GM13976 (cell line): Measurements from ENCODE around the gene FKBP4.

Source experiments
- DNase-seq: peaks from one replicate; pipeline ENCODE4 v3.0.0; 2012; ENCODE audit warnings: low spot score
- in situ Hi-C: fragments of 300-500 bp; cut with MboI; formaldehyde crosslinking; loops from one replicate; pipeline ENCODE4 v1.12.0; 2022; ENCODE audit warnings: low sequenced_read_pairs, mixed read lengths, inconsistent platforms; ENCODE audit not compliant: unreplicated experiment
- TF ChIP-seq, protein P1 (sequence below): IDR thresholded peaks from 2 replicates; pipeline ENCODE4 v1.5.1; 2012; ENCODE audit warnings: borderline replicate concordance, mild to moderate bottlenecking; ENCODE audit not compliant: insufficient read depth; ENCODE audit errors: extremely low read depth, missing control alignments, control extremely low read depth

FKBP4 gene

DNA sequence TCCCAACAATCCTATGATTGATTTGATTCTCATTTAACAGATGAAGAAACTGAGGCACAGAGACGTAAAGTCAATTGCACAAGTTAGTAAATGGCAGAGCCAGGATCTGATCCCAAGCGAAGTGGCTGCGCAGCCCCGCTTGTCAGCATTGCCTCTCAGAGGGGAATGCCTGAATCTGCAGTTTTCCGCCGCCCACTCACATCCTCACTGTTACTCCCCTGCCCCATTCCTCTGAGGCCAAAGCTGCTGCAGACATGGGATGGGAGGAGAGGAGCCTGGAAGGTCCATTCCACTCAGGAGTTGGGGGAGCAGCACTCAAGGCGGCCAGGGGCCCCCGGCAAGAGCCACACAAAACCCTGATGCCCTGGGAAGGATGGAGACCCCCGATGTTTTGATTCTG, 39.0 kb downstream of the FKBP4 start:
- in situ Hi-C loops = no loop called here
- TF ChIP-seq, protein P1, sequence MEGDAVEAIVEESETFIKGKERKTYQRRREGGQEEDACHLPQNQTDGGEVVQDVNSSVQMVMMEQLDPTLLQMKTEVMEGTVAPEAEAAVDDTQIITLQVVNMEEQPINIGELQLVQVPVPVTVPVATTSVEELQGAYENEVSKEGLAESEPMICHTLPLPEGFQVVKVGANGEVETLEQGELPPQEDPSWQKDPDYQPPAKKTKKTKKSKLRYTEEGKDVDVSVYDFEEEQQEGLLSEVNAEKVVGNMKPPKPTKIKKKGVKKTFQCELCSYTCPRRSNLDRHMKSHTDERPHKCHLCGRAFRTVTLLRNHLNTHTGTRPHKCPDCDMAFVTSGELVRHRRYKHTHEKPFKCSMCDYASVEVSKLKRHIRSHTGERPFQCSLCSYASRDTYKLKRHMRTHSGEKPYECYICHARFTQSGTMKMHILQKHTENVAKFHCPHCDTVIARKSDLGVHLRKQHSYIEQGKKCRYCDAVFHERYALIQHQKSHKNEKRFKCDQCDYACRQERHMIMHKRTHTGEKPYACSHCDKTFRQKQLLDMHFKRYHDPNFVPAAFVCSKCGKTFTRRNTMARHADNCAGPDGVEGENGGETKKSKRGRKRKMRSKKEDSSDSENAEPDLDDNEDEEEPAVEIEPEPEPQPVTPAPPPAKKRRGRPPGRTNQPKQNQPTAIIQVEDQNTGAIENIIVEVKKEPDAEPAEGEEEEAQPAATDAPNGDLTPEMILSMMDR = no peak
- no peak for DNase-seq

DNA sequence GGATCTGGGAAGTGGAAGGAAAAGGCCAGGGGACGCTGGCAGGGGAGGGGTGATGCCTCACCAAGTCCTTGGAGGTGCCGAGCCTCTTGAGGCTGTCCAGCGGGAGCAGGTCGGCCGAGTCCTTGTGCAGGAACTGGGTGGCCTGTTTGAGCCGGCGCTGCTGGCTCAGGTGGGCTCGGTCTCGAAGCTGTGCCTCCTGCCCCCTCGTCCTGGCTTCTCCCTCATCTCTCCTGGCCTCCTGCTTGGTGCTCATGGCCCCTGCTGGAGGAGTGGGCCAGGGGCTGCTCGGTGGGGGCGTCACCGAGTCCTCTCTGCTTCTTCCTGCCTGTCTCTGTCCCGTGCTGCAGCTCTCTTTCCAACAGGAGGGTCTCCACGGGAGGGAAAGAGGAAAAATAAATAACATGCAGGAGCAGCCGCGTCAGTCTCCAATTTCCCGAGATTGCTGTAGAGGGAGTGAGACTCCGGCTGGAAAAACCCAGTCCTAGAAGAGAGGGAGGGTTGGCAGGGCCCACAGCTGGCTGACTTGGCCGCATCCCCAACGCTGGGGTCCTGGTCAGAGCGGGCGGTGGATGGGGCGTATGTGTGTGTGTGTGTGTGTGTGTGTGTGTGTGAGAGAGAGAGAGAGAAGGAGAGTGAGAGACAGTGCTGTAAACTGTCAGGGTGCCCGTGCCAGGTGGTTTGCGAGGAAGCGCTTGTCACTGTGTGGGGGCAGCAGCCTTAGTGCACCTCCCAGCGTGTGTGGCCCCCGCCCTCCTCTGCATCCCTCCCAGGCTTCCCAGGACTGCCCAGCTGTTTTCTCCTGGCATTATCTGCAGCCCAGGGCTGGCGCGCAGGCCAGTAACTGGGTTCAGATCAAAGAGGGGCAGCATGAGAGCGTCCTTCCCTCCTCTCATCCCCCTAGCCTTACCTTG, 40.1 kb downstream of the FKBP4 start, which contains the start of gene NRIP2:
TSS of gene NRIP2 (minus strand) at position 455 of the 911 bp plus-strand sequence. CDS start at position 403, 52 bp downstream.
- DNase-seq = no peak
- TF ChIP-seq, protein P1 = no peak
- in situ Hi-C loops = no loop called here

DNA sequence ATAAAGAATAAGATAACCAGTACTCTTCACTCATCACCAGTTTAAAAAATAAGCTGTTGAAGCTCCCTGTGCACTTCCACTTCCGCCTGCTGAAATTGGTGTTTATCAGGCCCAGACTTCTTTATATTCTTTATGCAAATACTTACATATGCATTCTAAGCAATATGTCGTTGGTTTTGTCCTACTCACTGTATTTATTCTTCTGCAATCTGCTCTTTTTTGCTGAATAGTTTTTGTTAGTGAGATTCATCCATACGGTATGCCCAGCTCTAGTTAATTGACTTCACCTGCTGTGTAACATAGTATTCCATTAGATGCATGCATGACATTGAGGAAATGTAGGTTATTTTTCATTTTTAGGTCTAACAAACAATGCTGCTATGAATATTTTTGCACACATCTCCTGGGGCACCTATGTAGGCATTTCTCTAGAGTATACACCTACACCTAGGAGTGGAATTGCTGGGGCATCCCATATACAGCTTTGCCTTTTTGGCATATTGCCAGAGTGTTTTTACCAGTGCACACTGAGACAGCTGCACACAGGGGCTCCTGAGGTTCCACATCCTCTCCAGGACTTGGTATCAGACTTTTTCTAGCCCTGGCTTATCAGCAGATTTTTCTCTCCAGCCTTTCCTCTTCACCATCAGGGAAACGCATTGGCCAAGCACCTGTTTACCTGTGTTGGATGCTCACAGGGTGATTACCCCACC, 41.1 kb downstream of the FKBP4 start:
- TF ChIP-seq, protein P1 = no peak
- DNase-seq = no peak
- in situ Hi-C loops = no loop called here

DNA sequence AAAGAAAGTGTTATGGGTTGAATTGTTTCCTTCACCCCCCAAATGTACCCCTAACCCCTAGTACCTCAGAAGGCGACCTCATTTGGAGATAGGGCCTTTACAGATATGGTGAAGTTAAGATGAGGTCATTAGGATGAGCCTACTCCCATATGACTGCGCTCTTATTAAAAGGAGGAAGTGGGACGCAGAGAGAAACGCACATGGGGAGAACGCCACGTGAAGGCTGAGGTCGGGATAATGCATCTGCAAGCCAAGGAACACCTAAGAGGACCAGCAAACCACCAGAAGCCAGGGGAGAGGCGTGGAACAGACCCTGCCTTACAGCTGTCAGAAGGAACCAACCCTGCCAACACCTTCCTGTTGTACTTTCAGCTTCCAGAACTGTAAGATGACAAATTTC, 41.8 kb downstream of the FKBP4 start:
- TF ChIP-seq, protein P1 = no peak
- DNase-seq = no peak
- in situ Hi-C loops = no loop called here

DNA sequence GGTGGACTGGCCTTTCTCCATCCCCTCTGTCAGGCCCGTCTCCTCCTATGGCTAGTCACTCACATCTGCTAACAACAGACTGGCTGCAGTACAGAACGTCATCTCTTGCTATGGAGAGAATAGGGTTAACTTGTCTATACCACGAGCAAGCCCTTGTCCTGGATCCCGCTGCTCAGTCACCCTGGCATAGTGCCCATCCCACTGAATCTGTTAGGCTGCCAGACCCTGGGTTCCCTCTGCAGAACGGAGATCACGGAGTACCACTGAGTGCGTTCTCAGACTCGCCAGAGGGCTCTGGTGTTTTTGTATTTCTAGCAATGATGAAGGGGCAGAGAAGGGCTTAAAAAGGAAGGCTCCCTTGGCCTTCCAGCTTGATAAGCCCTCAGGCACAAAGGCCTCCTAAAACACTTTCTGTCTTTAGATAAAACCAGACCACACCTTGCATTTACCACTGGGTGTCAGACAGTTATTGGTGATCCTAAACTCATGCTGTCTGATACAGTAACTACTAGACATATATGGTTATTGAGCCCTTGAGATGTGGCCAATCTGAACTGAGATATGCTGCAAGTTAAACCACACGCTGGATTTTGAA, 46.4 kb downstream of the FKBP4 start:
- in situ Hi-C loops = no loop called here
- no peak for DNase-seq
- TF ChIP-seq, protein P1 = no peak

DNA sequence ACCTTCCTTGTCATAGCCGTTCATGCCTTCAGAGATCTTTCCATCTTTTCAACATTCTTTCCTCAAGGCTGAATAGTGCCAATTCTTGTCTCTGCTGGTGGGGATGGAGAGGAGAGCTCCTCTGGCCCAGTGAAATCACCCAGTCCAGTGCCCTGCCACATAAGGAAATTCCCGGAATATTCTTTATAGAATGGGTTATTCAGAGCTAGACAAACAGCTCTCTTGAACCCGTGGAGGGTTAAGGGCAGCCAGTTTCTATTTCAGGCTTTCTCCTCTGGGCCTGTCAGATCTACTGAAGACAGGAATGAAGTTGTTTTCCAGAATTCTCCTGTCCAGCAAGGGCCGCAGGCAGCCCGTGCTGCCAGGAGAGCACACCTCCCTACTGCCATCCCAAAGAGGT, 48.2 kb downstream of the FKBP4 start:
- TF ChIP-seq, protein P1 = no peak

More for the DNA sequence above, 48.2 kb downstream of the FKBP4 start:
- in situ Hi-C loops = no loop called here
- no peak for DNase-seq
